ENCODE results near the gene XPO6.

Gene XPO6

GRCh38 chr16:28108590-28109247 is 103.0 kb downstream of the XPO6 start:
- no peak for TF ChIP-seq CTCF (IDR thresholded peaks at IDR 0.05; ENCODE audit: insufficient read depth, low read depth, low read length, missing control alignments)
- no peak for DNase-seq (ENCODE audit: low read depth)
- no peak overlapping the region for H3K4me3 ChIP-seq (ENCODE audit: low read length)

DNA sequence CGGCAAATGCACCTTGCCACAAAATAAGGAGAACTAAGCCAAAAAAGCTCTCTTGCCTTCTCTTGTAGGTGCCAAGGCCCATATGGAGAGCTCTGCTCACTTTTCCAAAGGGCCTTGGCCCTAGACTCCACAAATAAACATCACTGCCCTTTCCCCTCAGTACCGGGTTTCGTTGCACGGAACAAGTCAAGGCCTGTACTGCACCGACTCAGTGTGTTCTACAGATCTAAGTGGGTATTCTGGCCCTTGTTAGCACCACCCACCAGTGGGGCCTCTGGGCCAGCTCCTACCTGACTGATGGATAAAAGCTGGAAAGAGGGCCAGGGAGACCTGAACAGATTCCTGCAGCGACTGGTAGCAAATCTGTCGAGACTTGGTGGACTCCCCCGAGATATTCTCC is 104.5 kb downstream of the XPO6 start:
- no peak for TF ChIP-seq CTCF (IDR thresholded peaks at IDR 0.05; ENCODE audit: insufficient read depth, low read depth, low read length, missing control alignments)
- no peak overlapping the region for H3K4me3 ChIP-seq (ENCODE audit: low read length)
- peak; percentile 51 for DNase-seq (ENCODE audit: low read depth)

GRCh38 chr16:28106467-28107215 is 105.1 kb downstream of the XPO6 start:
- no peak overlapping the region for H3K4me3 ChIP-seq (ENCODE audit: low read length)
- TF ChIP-seq CTCF (IDR thresholded peaks at IDR 0.05; ENCODE audit: insufficient read depth, low read depth, low read length, missing control alignments) = no peak
- no peak for DNase-seq (ENCODE audit: low read depth)

DNA sequence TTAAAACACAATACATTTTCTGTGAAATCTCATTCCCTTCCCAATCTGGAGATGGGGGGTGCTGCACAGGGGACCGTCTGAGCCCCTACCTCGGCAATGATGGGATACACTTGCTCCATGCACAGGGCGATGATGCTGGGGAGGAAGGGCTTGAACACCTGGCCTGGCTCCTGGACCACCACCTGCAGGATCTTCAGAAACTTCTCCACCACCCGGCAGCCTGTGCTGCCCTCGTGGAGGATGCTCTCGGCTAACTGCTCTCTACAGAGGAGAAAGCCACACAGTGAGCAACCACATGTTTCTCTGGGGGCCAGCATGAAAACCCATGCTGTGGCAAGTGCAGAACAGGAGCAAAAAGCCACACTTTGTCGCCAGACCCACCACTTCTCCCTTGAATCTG is 105.8 kb downstream of the XPO6 start:
- no peak for TF ChIP-seq CTCF (IDR thresholded peaks at IDR 0.05; ENCODE audit: insufficient read depth, low read depth, low read length, missing control alignments)
- no peak overlapping the region for H3K4me3 ChIP-seq (ENCODE audit: low read length)
- DNase-seq (ENCODE audit: low read depth) = no peak

DNA sequence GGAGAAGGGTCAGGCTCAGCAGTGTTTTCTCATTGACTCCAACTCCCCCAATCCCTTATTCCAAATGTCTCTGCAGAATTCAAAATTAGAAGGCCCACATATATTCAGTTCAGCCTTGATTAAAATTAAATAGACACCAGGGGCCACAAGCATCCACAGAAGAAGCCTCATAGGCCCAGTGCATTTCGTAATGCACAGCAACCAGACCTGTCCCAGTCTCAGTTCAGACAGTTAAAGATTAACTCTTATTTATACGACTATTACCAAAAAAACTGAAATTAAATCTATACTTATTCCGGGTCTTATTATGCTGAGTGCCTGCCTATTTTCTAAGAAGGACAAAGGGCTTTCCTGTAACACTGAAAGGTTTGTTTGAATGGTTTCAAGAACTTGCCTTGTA is 106.5 kb downstream of the XPO6 start:
- no peak overlapping the region for H3K4me3 ChIP-seq (ENCODE audit: low read length)
- no peak for DNase-seq (ENCODE audit: low read depth)
- TF ChIP-seq CTCF (IDR thresholded peaks at IDR 0.05; ENCODE audit: insufficient read depth, low read depth, low read length, missing control alignments) = no peak

DNA sequence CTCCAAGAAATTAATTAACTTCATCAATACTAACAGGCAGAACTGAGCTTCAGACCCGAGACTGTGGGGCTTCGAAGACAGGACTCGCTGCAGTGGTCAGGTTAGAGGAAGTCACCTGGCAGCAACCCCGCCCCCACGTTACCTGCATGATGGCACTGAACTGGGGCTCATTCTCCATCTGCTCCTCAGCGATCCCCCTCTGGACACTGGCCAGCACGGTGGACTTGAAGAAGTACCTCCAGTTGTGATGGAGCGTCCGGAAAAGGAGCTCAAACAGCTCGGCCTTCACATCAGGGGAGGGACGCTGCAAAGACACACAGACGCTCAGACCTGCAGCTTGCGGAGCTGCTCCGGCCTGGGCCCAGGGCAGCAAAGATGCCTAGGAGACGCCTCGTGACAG is 107.4 kb downstream of the XPO6 start:
- H3K4me3 ChIP-seq (ENCODE audit: low read length) = no peak overlapping the region
- no peak for DNase-seq (ENCODE audit: low read depth)
- no peak for TF ChIP-seq CTCF (IDR thresholded peaks at IDR 0.05; ENCODE audit: insufficient read depth, low read depth, low read length, missing control alignments)
